Measurements from ENCODE around the gene PFN3.

DNA sequence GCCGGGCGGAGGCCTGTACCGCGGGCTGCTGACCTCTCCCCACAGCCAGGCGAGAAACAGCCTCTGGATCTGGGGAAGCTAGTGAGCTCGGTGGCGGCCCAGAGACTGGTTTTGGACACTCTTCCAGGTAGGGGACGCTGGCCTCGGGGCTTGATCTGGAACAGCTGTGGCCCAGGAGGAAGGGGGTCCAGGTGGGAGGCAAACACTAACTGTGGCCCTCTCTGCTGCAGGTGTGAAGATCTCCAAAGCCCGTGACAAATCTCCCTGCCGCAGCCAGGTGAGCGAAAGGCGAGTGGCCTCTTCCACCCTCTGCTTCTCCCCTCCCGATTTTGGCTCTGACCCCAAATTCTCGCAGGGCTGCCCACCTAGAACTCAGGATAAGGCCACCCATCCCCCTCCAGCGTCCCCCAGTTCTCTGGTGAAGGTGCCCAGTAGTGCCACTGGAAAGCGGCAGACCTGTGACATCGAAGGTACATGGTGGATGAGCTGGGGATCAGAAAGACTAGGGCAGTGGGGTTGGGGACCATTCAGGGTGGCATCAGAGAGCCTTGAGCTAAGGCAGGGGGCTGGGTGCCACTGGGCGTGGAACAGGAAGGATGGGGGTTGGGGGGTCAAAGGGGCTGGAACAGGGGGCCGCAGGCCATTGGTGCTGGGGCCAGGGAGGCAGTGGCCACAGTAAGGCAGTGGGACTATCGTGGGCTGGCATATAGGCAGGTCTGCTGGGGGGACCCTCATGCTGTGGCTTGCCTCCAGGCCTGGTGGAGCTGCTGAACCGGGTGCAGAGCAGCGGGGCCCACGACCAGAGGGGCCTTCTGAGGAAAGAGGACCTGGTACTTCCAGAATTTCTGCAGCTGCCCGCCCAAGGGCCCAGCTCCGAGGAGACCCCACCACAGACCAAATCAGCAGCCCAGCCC is 29.1 kb downstream of the PFN3 start:
- TF ChIP-seq, protein P1, sequence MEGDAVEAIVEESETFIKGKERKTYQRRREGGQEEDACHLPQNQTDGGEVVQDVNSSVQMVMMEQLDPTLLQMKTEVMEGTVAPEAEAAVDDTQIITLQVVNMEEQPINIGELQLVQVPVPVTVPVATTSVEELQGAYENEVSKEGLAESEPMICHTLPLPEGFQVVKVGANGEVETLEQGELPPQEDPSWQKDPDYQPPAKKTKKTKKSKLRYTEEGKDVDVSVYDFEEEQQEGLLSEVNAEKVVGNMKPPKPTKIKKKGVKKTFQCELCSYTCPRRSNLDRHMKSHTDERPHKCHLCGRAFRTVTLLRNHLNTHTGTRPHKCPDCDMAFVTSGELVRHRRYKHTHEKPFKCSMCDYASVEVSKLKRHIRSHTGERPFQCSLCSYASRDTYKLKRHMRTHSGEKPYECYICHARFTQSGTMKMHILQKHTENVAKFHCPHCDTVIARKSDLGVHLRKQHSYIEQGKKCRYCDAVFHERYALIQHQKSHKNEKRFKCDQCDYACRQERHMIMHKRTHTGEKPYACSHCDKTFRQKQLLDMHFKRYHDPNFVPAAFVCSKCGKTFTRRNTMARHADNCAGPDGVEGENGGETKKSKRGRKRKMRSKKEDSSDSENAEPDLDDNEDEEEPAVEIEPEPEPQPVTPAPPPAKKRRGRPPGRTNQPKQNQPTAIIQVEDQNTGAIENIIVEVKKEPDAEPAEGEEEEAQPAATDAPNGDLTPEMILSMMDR (IDR thresholded peaks at IDR 0.05), result no peak
- TF ChIP-seq POLR2AphosphoS5 (IDR thresholded peaks at IDR 0.05; ENCODE audit: insufficient read depth in 1 of 2, low read depth in 1 of 2) (no peak), POLR2A (IDR thresholded peaks at IDR 0.05) (no peak)

Data from vagina (tissue), 2 donors.